LNCAP (cell line): Measurements from ENCODE around the gene CA11.

Experiments
- TF ChIP-seq, protein P1 (sequence below): fragments of 450-650 bp; IDR thresholded peaks from 2 replicates; pipeline ENCODE4 v1.5.1; 2017; ENCODE audit warnings: mild to moderate bottlenecking

Gene CA11

DNA sequence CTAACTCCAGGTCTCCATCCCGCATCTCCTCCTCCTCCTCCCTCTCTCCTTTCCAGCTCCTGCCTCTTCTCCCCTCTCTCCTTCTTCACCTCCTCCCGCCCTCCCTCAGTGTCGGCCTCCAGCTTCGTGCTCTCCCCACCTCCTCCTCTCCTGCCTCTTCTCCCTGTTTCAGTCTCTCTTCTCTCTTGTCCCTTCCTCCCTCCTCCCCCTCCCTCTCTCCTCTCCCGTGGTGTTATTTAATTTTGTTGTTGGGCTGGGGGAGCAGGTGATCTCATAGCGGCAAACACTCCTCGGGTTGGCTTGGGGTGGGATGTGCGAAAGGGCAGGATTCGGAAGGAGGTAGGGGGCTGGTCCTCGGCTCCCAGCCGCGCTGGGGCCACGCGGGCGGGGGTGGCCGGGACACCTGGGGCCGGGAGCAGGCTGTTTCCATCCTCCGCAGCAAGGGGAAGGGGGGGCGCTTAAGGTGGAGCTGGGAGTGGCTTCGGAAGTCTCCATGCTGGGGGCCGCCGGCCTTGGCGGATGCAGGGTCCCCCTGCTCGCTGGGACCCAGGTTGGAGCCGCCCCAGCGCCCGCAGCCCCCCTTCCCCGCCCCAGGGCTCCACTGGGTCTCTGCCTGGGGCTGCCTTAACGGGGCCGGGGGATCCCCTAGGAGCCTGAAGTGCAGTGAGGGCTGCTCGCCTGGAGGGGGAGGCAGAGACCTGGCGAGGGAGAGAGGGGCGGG, at the start of gene CA11:
Gene CA11 (minus strand): TSS at position 187 of the 721 bp plus-strand sequence. CDS start 555 bp downstream, outside the sequence.
- TF ChIP-seq, protein P1, sequence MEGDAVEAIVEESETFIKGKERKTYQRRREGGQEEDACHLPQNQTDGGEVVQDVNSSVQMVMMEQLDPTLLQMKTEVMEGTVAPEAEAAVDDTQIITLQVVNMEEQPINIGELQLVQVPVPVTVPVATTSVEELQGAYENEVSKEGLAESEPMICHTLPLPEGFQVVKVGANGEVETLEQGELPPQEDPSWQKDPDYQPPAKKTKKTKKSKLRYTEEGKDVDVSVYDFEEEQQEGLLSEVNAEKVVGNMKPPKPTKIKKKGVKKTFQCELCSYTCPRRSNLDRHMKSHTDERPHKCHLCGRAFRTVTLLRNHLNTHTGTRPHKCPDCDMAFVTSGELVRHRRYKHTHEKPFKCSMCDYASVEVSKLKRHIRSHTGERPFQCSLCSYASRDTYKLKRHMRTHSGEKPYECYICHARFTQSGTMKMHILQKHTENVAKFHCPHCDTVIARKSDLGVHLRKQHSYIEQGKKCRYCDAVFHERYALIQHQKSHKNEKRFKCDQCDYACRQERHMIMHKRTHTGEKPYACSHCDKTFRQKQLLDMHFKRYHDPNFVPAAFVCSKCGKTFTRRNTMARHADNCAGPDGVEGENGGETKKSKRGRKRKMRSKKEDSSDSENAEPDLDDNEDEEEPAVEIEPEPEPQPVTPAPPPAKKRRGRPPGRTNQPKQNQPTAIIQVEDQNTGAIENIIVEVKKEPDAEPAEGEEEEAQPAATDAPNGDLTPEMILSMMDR, result peak; percentile 59

- TF ChIP-seq, protein P1, result no peak
Observed at GRCh38 chr19:48689449-48689848, 43.5 kb upstream of the CA11 start.

GRCh38 chr19:48687776-48688175, 41.8 kb upstream of the CA11 start:
- TF ChIP-seq, protein P1, result no peak

- TF ChIP-seq, protein P1, result no peak
Observed at GRCh38 chr19:48686088-48686487, 40.1 kb upstream of the CA11 start.

GRCh38 chr19:48685583-48685982, 39.6 kb upstream of the CA11 start:
- TF ChIP-seq, protein P1, result no peak

GRCh38 chr19:48683349-48683748, 37.4 kb upstream of the CA11 start:
- TF ChIP-seq, protein P1, result no peak

DNA sequence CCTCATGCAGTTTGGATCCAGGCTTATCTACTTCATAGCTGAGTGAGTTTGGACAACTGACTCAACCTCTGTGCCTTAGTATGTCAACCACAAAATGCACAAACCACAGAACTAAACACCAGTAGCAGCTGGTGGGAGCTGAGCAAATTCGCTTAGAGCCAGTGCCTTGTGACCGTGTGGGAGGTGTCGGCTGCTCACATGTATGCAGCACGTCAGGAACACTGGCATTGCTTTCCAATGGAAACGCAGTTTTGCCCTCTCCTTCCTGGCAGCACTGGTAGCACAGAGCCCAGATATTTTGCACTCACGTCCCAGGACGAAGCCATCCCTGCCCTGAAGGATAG, 35.1 kb upstream of the CA11 start:
- TF ChIP-seq, protein P1, result no peak
